ENCODE results near the gene HS3ST4.

Gene HS3ST4

DNA sequence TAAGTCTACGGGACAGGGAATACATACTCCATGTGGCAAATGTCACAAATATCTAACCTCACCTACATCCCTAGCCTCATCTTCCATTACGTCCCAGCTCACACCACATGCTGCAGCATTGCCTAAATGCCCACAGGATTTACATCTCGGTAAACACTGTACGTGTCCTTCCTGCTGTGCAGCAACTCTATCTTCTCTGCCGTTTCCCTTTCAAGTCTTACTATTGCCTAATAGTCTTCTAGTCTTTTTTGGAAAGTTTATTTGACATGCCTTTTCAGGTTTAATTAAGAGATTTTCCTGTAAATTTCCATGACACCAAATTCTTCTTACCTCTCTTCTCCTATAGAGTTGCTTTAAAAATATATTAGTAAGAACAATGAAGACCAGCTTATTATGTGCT is 120.5 kb downstream of the HS3ST4 start:
- Histone ChIP-seq H2AFZ (ENCODE audit: low read depth, low read length) (no peak overlapping the region), H3K27me3 (ENCODE audit: insufficient read depth, low read length) (no peaks in the 10 kb centered on the region), H3K4me1 (ENCODE audit: insufficient read depth, low read length) (no peaks in the 10 kb centered on the region), H3K9me3 (ENCODE audit: low read length) (no peaks in the 10 kb centered on the region), H3K4me3 (ENCODE audit: low read length) (no peak overlapping the region), H3K36me3 (ENCODE audit: insufficient read depth, low read length) (no peaks in the 10 kb centered on the region)

DNA sequence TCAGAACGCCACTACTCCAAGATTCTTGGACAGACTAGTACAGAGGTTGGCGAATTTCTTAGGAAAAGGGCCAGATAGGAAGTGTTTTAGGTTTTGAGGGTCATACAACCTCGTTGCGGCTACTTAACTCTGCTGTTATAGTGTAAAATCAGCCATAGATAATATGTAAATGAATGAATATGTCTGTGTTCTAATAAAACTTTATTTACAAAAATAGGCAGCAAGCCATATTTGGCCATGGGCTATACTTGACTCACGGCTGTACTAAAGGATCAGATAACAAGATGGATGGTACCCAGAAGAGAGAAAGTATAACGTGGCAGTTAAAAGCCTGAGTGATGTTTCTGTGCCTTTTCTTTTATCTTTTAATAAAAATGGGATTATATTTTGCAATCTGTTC is 125.5 kb downstream of the HS3ST4 start:
- Histone ChIP-seq H3K27me3 (ENCODE audit: insufficient read depth, low read length) (no peaks in the 10 kb centered on the region), H3K4me1 (ENCODE audit: insufficient read depth, low read length) (no peaks in the 10 kb centered on the region), H3K36me3 (ENCODE audit: insufficient read depth, low read length) (no peaks in the 10 kb centered on the region), H2AFZ (ENCODE audit: low read depth, low read length) (no peak overlapping the region), H3K4me3 (ENCODE audit: low read length) (no peak overlapping the region), H3K9me3 (ENCODE audit: low read length) (no peaks in the 10 kb centered on the region)

DNA sequence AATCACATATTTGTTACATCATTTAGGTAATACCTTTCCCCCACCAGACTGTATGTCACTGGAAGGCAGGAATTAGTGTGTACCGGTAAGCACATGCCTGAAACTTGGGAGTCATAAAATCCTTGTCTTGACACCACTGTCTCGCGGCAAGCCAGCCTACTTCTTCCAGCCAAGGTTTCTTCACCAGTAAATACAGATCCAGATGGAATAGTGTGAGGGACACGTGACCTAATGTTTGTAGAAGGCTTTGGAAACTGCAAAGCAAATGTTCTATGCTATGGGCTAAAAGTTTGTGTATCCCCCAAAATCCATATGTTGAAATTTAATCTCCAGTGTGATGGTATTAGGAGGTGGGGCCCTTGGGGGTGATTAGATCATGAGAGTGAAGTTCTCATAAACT is 126.1 kb downstream of the HS3ST4 start:
- Histone ChIP-seq H3K4me1 (ENCODE audit: insufficient read depth, low read length) (no peaks in the 10 kb centered on the region), H3K36me3 (ENCODE audit: insufficient read depth, low read length) (no peaks in the 10 kb centered on the region), H2AFZ (ENCODE audit: low read depth, low read length) (no peak overlapping the region), H3K4me3 (ENCODE audit: low read length) (no peak overlapping the region), H3K9me3 (ENCODE audit: low read length) (no peaks in the 10 kb centered on the region), H3K27me3 (ENCODE audit: insufficient read depth, low read length) (no peaks in the 10 kb centered on the region)

DNA sequence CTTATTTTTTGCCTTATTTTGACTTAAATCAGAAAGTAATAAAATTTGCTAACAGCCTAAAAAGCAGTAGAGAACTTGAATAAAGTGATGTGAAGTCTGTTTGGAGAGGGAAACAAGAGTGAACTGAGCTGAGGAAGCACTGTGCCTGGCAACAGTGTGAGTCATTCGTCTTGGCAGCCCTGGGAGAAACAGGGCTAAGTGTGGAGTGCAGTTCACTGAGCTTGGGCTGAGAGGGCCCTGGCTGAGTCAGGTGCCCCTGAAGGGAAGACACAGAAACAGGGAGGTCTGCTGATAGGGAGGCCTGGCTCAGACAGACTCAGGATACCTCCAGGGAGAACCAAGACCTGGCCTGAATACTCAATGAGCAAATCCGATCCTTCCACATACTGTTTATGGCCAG is 132.1 kb downstream of the HS3ST4 start:
- Histone ChIP-seq H3K36me3 (ENCODE audit: insufficient read depth, low read length) (no peaks in the 10 kb centered on the region), H2AFZ (ENCODE audit: low read depth, low read length) (no peak overlapping the region), H3K4me3 (ENCODE audit: low read length) (no peak overlapping the region), H3K9me3 (ENCODE audit: low read length) (no peaks in the 10 kb centered on the region), H3K4me1 (ENCODE audit: insufficient read depth, low read length) (no peaks in the 10 kb centered on the region), H3K27me3 (ENCODE audit: insufficient read depth, low read length) (no peaks in the 10 kb centered on the region)

DNA sequence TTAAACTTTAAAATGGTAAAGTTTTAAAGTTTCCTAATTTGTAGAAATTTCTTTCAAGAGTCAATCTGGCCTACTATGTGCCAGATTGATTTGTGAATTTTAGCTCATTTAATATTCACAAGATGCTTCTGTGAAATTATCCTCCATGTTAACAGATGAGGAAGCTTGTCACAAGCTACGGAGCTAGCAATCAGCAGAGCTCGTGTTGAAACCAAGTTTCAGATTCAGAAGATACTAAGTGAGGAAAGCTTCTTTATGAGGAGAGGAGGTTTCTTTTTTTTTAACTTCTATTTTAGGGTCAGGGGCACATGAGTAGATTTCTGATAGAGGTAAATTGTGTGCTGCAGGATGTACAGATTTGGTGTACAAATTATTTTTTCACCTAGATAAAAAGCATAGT is 135.9 kb downstream of the HS3ST4 start:
- H3K9me3 ChIP-seq (ENCODE audit: low read length), result no peaks in the 10 kb centered on the region
- no peaks in the 10 kb centered on the region for H3K27me3 ChIP-seq (ENCODE audit: insufficient read depth, low read length)
- no peaks in the 10 kb centered on the region for H3K36me3 ChIP-seq (ENCODE audit: insufficient read depth, low read length)
- H3K4me3 ChIP-seq (ENCODE audit: low read length), result no peak overlapping the region
- no peaks in the 10 kb centered on the region for H3K4me1 ChIP-seq (ENCODE audit: insufficient read depth, low read length)
- H2AFZ ChIP-seq (ENCODE audit: low read depth, low read length), result no peak overlapping the region

DNA sequence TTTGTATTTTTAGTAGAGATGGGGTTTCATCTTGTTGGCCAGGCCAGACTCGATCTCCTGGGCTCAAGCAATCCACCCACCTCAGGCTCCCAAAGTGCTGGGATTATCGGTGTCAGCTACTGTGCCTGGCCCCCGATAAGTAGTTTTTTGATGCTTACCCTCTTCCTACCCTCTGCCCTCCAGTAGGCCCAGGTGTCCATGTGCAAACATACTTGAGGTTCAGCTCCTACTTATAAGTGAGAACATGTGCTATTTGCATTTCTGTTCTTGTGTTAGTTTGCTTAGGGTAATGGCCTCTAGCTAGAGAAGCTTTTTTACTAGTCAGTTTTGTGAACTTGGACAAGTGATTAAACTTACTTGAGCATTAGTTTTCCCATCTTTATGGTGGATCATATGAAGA is 136.8 kb downstream of the HS3ST4 start:
- Histone ChIP-seq H3K4me3 (ENCODE audit: low read length) (no peak overlapping the region), H3K27me3 (ENCODE audit: insufficient read depth, low read length) (no peaks in the 10 kb centered on the region), H2AFZ (ENCODE audit: low read depth, low read length) (no peak overlapping the region), H3K9me3 (ENCODE audit: low read length) (no peaks in the 10 kb centered on the region), H3K36me3 (ENCODE audit: insufficient read depth, low read length) (no peaks in the 10 kb centered on the region), H3K4me1 (ENCODE audit: insufficient read depth, low read length) (no peaks in the 10 kb centered on the region)

DNA sequence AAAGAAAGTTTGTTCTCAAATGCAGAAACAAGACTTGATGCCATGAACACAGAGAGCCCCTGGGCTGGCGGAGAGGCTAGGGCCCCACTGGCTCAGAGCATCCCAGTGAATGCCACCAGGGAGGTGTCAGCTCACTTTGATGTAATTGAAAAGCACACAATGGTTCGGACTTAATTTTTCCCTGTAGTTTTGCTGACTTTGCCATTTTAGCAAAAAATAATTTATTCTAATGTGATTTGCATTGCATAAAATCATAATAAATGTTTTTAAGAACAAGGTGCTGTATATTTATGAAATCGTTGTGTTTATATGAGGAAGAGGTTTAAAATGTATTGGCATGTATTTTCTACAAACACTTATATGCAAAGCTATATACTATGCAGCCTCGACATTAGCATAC is 140.5 kb downstream of the HS3ST4 start:
- no peak overlapping the region for H2AFZ ChIP-seq (ENCODE audit: low read depth, low read length)
- no peak overlapping the region for H3K4me3 ChIP-seq (ENCODE audit: low read length)
- H3K36me3 ChIP-seq (ENCODE audit: insufficient read depth, low read length), result no peaks in the 10 kb centered on the region
- no peaks in the 10 kb centered on the region for H3K27me3 ChIP-seq (ENCODE audit: insufficient read depth, low read length)
- H3K4me1 ChIP-seq (ENCODE audit: insufficient read depth, low read length), result no peaks in the 10 kb centered on the region
- no peaks in the 10 kb centered on the region for H3K9me3 ChIP-seq (ENCODE audit: low read length)

DNA sequence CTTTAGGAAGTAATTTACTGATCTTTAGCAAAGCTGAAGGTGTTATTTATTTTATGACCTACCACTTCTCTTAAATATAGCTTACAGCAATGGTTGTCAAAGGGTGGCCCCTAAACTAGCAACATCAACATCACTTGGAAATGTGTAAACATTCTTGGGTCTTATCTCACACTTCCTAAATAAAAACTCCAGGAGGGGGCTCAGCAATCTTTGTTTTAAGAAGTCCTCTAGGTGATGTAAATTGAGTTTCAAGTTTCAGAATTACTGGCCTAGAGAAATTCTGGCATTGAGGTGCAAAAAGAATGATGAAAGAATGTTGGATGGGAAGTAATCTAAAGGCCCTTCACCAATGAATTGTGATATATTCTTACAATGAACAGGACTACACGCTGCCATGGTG is 142.3 kb downstream of the HS3ST4 start:
- Histone ChIP-seq H3K4me3 (ENCODE audit: low read length) (no peak overlapping the region), H3K27me3 (ENCODE audit: insufficient read depth, low read length) (no peaks in the 10 kb centered on the region), H3K4me1 (ENCODE audit: insufficient read depth, low read length) (no peaks in the 10 kb centered on the region), H3K9me3 (ENCODE audit: low read length) (no peaks in the 10 kb centered on the region), H3K36me3 (ENCODE audit: insufficient read depth, low read length) (no peaks in the 10 kb centered on the region), H2AFZ (ENCODE audit: low read depth, low read length) (no peak overlapping the region)

DNA sequence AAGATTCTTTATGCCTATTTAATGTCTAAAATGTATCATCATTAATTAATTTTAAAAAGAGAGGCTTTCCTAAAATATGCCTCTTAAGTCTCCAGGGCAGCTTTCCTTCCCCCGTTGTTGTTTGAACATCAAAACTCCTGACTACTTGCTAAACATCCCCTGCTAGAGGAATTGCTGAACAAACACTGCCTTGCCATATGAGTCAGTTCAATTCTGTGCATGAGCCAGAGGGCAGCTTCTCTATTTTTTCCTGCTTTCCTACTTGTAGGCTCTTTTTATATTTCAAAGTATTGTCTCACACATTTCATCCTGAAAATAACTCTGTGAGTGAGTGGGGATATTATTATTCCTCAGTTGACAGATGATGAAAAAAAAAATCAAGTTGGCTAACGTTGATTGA is 143.4 kb downstream of the HS3ST4 start:
- no peaks in the 10 kb centered on the region for H3K36me3 ChIP-seq (ENCODE audit: insufficient read depth, low read length)
- H2AFZ ChIP-seq (ENCODE audit: low read depth, low read length), result no peak overlapping the region
- H3K27me3 ChIP-seq (ENCODE audit: insufficient read depth, low read length), result no peaks in the 10 kb centered on the region
- H3K9me3 ChIP-seq (ENCODE audit: low read length), result no peaks in the 10 kb centered on the region
- H3K4me1 ChIP-seq (ENCODE audit: insufficient read depth, low read length), result no peaks in the 10 kb centered on the region
- H3K4me3 ChIP-seq (ENCODE audit: low read length), result no peak overlapping the region

DNA sequence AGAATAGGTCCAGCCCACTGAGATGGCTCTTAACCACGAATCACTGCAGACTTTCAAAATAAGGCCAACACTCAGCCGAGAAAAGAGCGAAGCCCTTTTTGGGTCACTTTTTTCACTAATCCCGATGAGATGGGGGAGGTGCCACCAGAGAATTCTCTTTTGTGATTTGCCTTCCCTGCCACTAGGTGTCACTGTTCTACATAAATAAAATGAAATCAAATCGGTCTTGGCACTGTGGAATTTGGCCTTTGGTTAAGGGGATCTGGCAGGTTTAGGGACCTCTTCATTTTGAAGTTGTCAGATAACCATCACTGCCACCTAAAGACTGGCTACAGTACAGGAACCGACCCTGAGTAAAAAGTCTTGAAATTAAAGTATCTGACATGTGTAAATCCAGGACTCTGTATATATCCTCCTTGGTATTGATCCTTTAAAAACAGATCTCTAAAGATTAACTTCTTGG is 147.0 kb downstream of the HS3ST4 start:
- Histone ChIP-seq H3K4me3 (ENCODE audit: low read length) (no peak overlapping the region), H2AFZ (ENCODE audit: low read depth, low read length) (no peak overlapping the region)

DNA sequence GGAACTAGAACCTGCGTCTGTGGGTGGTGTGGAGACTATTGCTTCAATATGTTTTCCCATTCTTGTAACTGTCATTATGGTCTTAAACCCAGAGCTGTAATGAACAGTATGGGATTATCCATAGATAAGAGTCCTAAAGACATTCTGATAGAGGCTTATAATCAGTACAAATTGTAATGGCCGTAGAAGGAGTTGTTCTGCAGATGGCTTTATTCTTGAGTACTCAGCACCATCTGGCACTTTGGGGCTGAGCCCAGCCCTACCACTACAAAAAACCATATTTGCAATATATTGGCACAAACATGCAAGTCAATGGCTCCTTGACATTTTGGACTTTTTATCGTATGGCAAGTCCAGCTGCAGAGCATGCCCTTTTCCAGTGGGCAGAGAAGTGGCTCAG is 150.0 kb downstream of the HS3ST4 start:
- Histone ChIP-seq H3K4me1 (ENCODE audit: insufficient read depth, low read length) (no peaks in the 10 kb centered on the region), H3K36me3 (ENCODE audit: insufficient read depth, low read length) (no peaks in the 10 kb centered on the region), H3K9me3 (ENCODE audit: low read length) (no peaks in the 10 kb centered on the region), H2AFZ (ENCODE audit: low read depth, low read length) (no peak overlapping the region), H3K4me3 (ENCODE audit: low read length) (no peak overlapping the region), H3K27me3 (ENCODE audit: insufficient read depth, low read length) (no peaks in the 10 kb centered on the region)

More for the DNA sequence above, 147.0 kb downstream of the HS3ST4 start:
- no peaks in the 10 kb centered on the region for H3K27me3 ChIP-seq (ENCODE audit: insufficient read depth, low read length)
- H3K36me3 ChIP-seq (ENCODE audit: insufficient read depth, low read length), result no peaks in the 10 kb centered on the region
- H3K9me3 ChIP-seq (ENCODE audit: low read length), result no peaks in the 10 kb centered on the region
- H3K4me1 ChIP-seq (ENCODE audit: insufficient read depth, low read length), result no peaks in the 10 kb centered on the region

DNA sequence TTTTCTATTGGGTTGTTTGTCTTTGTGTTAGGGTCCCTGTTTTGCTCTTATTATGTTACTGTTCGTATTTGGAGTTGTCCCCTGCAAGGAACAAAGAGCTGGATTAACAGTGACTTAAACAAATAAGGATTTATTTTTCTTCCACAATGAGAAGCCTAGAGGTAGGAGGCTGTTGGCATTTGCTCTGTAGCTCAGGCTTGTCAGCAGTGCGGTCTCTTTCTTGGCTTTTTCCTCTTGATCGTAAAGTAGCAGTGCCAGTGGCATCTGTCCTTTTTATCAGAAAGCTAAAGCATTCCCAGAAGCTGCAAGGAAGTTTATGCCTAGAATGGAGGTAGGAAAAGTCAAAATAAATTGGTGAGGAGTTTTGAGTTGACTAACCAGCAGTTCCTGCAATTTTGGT is 154.1 kb downstream of the HS3ST4 start:
- Histone ChIP-seq H3K4me3 (ENCODE audit: low read length) (no peak overlapping the region), H3K27me3 (ENCODE audit: insufficient read depth, low read length) (no peaks in the 10 kb centered on the region), H3K9me3 (ENCODE audit: low read length) (no peaks in the 10 kb centered on the region), H3K4me1 (ENCODE audit: insufficient read depth, low read length) (no peaks in the 10 kb centered on the region), H2AFZ (ENCODE audit: low read depth, low read length) (no peak overlapping the region), H3K36me3 (ENCODE audit: insufficient read depth, low read length) (no peaks in the 10 kb centered on the region)

DNA sequence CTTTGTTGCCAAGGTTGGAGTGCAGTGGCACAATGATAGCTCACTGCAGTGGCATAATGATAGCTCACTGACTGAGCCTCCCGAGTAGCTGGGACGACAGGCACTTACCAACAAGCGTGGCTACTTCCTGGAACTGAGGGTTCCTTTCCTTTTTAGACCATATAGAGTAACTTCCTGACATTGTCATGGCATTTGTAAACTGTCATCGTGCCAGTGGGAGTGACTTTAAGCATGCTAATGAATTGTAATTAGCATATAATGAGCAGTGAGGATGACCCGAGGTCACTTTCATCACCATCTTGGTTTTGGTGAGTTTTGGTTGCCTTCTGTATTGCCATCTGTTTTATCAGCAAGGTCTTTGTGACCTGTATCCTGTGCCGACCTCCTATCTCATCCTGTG is 162.4 kb downstream of the HS3ST4 start:
- no peaks in the 10 kb centered on the region for H3K36me3 ChIP-seq (ENCODE audit: insufficient read depth, low read length)
- no peak overlapping the region for H2AFZ ChIP-seq (ENCODE audit: low read depth, low read length)
- no peak overlapping the region for H3K4me3 ChIP-seq (ENCODE audit: low read length)
- no peaks in the 10 kb centered on the region for H3K4me1 ChIP-seq (ENCODE audit: insufficient read depth, low read length)
- H3K27me3 ChIP-seq (ENCODE audit: insufficient read depth, low read length), result no peaks in the 10 kb centered on the region
- H3K9me3 ChIP-seq (ENCODE audit: low read length), result no peaks in the 10 kb centered on the region

DNA sequence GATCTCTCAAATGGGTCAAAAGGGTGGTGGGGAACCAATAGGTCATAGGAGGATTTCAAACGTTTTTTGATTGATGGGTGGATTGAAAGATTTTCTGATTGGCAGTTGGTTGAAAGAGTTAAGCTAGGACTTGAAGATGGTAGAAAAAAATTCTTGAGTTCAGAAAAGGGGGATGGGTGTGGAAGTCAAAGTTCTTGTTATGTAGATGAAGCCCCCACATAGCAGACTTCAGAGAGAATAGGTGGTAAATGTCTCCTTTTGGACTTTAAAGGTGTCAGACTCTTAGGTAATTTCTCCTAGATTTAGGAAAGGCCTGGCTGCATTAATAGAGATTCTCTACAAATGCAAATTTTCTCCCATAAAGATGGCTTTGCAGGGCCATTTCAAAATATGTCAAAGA is 163.3 kb downstream of the HS3ST4 start:
- no peak overlapping the region for H2AFZ ChIP-seq (ENCODE audit: low read depth, low read length)
- no peak overlapping the region for H3K4me3 ChIP-seq (ENCODE audit: low read length)
- H3K9me3 ChIP-seq (ENCODE audit: low read length), result no peaks in the 10 kb centered on the region
- no peaks in the 10 kb centered on the region for H3K4me1 ChIP-seq (ENCODE audit: insufficient read depth, low read length)
- H3K36me3 ChIP-seq (ENCODE audit: insufficient read depth, low read length), result no peaks in the 10 kb centered on the region
- H3K27me3 ChIP-seq (ENCODE audit: insufficient read depth, low read length), result no peaks in the 10 kb centered on the region

All from neuron (in vitro differentiated cells).